HCT116 (cell line): Measurements from ENCODE around the gene OPCML. TPM values are rescaled to one million over a fixed set of nuclear protein-coding genes. Genes with fewer than 3 reads are reported as not detected.

ENCODE experiments used
- ATAC-seq: fragments of 200-7000 bp; cut with Tn5 transposase; 2 replicates; pipeline ENCODE4 v1.9.1; 2020; ENCODE audit warnings: mild to moderate bottlenecking, moderate library complexity
- BruUV-seq: library from RNA; stranded (reverse); fragments of 400-500 nt; replicated peaks from 2 replicates; lab custom pipeline; 2021; lab: Mats Ljungman, UMichigan
- CTCF ChIA-PET: fragments of 300-600 bp; sonication (Branson Sonifier 250); formaldehyde crosslinking; loops from one replicate; lab custom pipeline; 2021; ENCODE audit warnings: antibody characterized with exemption; lab: Charles Lee
- POLR2A ChIA-PET: fragments of 300-600, 350-600 bp; sonication (Branson Sonifier 250); formaldehyde crosslinking; loops from one replicate; lab custom pipeline; 2021; ENCODE audit warnings: antibody characterized with exemption; lab: Charles Lee
- RAD21 ChIA-PET, 2 experiments: fragments of 300-600 bp; sonication (Branson Sonifier 250); formaldehyde crosslinking; loops; one replicate each; lab custom pipeline; 2023; ENCODE audit warnings: low total read pairs in 2 of 2; ENCODE audit not compliant: uncharacterized antibody in 2 of 2, unreplicated experiment in 2 of 2, low non-redundant PET in 1 of 2; lab: Charles Lee
- DNase-seq: peaks from one replicate; pipeline ENCODE4 v3.0.0-alpha.2; 2010; ENCODE audit warnings: low read depth, low spot score
- H2AFZ ChIP-seq: fragments of 200-600 bp; shearing (Covaris generic), sonication (generic); 2 replicates; pipeline ENCODE4 v1.6.1; 2017; ENCODE audit warnings: low read depth, mixed run types, mixed read lengths, antibody characterized with exemption, low read length; ENCODE audit not compliant: poor library complexity, severe bottlenecking
- H3K27ac ChIP-seq: 2 replicates; pipeline ENCODE4 v1.5.1; 2012; ENCODE audit warnings: low read depth, low read length
- H3K27me3 ChIP-seq: fragments of 200-600 bp; sonication (generic); 2 replicates; pipeline ENCODE4 v1.6.1; 2016; ENCODE audit warnings: mixed run types, low read length, mixed read lengths; ENCODE audit not compliant: insufficient read depth
- H3K36me3 ChIP-seq, 2 experiments: fragments of 200-500 bp in 1 of 2; fragments of 200-600 bp in 1 of 2; sonication (Bioruptor generic) in 1 of 2; sonication (generic) in 1 of 2; 2 replicates each; pipeline versions ENCODE4 v1.5.1 to v1.6.1; 2014 to 2016; ENCODE audit warnings: low read length in 2 of 2, inconsistent platforms in 1 of 2, mixed read lengths in 1 of 2, mixed run types in 1 of 2; ENCODE audit not compliant: insufficient read depth in 2 of 2, control insufficient read depth in 1 of 2
- H3K4me1 ChIP-seq, 2 experiments: fragments of 200-600 bp in 1 of 2; sonication (generic) in 1 of 2; 2 replicates each; pipeline versions ENCODE4 v1.5.1 to v1.6.1; 2012 to 2017; ENCODE audit warnings: low read length in 2 of 2, inconsistent platforms in 1 of 2, mild to moderate bottlenecking in 1 of 2, mixed read lengths in 1 of 2, mixed run types in 1 of 2, moderate library complexity in 1 of 2; ENCODE audit not compliant: insufficient read depth in 2 of 2, control insufficient read depth in 1 of 2
- H3K4me2 ChIP-seq: fragments of 200-600 bp; sonication (generic); 2 replicates; pipeline ENCODE4 v1.6.1; 2017; ENCODE audit warnings: mixed run types, low read length, mixed read lengths
- H3K4me3 ChIP-seq, 2 experiments: fragments of 200-600 bp in 1 of 2; sonication (generic) in 1 of 2; replicated peaks in 1 of 2; 2 replicates each; pipeline ENCODE4 v1.5.1; 2011 to 2016; ENCODE audit warnings: low read length in 2 of 2, control low read depth in 1 of 2, low read depth in 1 of 2, mild to moderate bottlenecking in 1 of 2, mixed read lengths in 1 of 2, mixed run types in 1 of 2
- H3K79me2 ChIP-seq: fragments of 200-600 bp; sonication (generic); 2 replicates; pipeline ENCODE4 v1.6.1; 2017; ENCODE audit warnings: mild to moderate bottlenecking, mixed run types, low read length, moderate library complexity, mixed read lengths; ENCODE audit not compliant: insufficient read depth
- H3K9ac ChIP-seq: fragments of 200-600 bp; sonication (generic); 2 replicates; pipeline ENCODE4 v1.6.1; 2016; ENCODE audit warnings: low read length, mixed read lengths
- H3K9me2 ChIP-seq: fragments of 200-600 bp; sonication (generic), shearing (Covaris generic); 2 replicates; pipeline ENCODE4 v1.6.1; 2017; ENCODE audit warnings: mixed run types, mild to moderate bottlenecking, moderate library complexity; ENCODE audit not compliant: insufficient read depth
- H3K9me3 ChIP-seq, 2 experiments: fragments of 200-500 bp in 1 of 2; fragments of 200-600 bp in 1 of 2; sonication (Bioruptor generic) in 1 of 2; sonication (generic) in 1 of 2; 2 replicates each; pipeline ENCODE4 v1.6.1; 2014 to 2017; ENCODE audit warnings: low read length in 2 of 2, mixed read lengths in 2 of 2, inconsistent platforms in 1 of 2, low read depth in 1 of 2, mild to moderate bottlenecking in 1 of 2, mixed run types in 1 of 2, moderate library complexity in 1 of 2; ENCODE audit not compliant: control insufficient read depth in 1 of 2, insufficient read depth in 1 of 2
- H4K20me1 ChIP-seq: fragments of 200-600 bp; sonication (generic), shearing (Covaris generic); 2 replicates; pipeline ENCODE4 v1.6.1; 2017; ENCODE audit warnings: mixed run types, mild to moderate bottlenecking, moderate library complexity; ENCODE audit not compliant: insufficient read depth
- CBX3 ChIP-seq: IDR thresholded peaks from 2 replicates; pipeline ENCODE4 v1.6.1; 2012; ENCODE audit warnings: low read depth
- CEBPB ChIP-seq: IDR thresholded peaks from 2 replicates; pipeline ENCODE4 v1.6.1; 2012; ENCODE audit warnings: low read depth
- EGR1 ChIP-seq: IDR thresholded peaks from 2 replicates; pipeline ENCODE4 v1.6.1; 2012; ENCODE audit warnings: low read depth
- ELF1 ChIP-seq: IDR thresholded peaks from 2 replicates; pipeline ENCODE4 v1.6.1; 2012; ENCODE audit warnings: low read depth, borderline replicate concordance
- EZH2phosphoT487 ChIP-seq: fragments of 200-600 bp; IDR thresholded peaks from 2 replicates; pipeline ENCODE4 v1.6.1; 2018; ENCODE audit warnings: antibody characterized with exemption, borderline replicate concordance
- FOSL1 ChIP-seq: IDR thresholded peaks from 2 replicates; pipeline ENCODE4 v1.6.1; 2012; ENCODE audit warnings: low read depth
- SIN3A ChIP-seq: IDR thresholded peaks from 2 replicates; pipeline ENCODE4 v1.6.1; 2012; ENCODE audit warnings: low read depth
- SP1 ChIP-seq: IDR thresholded peaks from 2 replicates; pipeline ENCODE4 v1.6.1; 2012; ENCODE audit warnings: low read depth
- SRF ChIP-seq: IDR thresholded peaks from 2 replicates; pipeline ENCODE4 v1.6.1; 2012; ENCODE audit warnings: low read depth
- TCF7L2 ChIP-seq: IDR thresholded peaks from 2 replicates; pipeline ENCODE4 v1.7.0; 2011; ENCODE audit warnings: borderline replicate concordance, inconsistent platforms; ENCODE audit not compliant: insufficient read depth, insufficient read length; ENCODE audit errors: extremely low read depth
- ZFX ChIP-seq: fragments of 450-650 bp; IDR thresholded peaks from 2 replicates; pipeline ENCODE4 v1.6.1; 2017
- ZNF274 ChIP-seq: fragments of 200-500 bp; sonication (Bioruptor generic); IDR thresholded peaks from 2 replicates; pipeline ENCODE4 v1.6.1; 2014; ENCODE audit warnings: mild to moderate bottlenecking, low read depth, low read length, inconsistent platforms
- intact Hi-C: fragments of 100-400 bp; cut with micrococcal nuclease; formaldehyde crosslinking; loops from 2 replicates; pipeline ENCODE4 v1.10.0; 2022
- total RNA-seq: library from RNA; stranded (reverse); gene quantifications from one replicate; pipeline ENCODE4 v1.2.1, GENCODE V29; 2021; ENCODE audit not compliant: unreplicated experiment
- TF ChIP-seq, protein P1 (sequence below): IDR thresholded peaks from 2 replicates; pipeline ENCODE4 v1.6.1; 2012
- TF ChIP-seq, protein P2 (sequence below), 3 experiments: fragments of 200-600 bp in 1 of 3; sonication (generic) in 1 of 3; IDR thresholded peaks in 2 of 3; conservative IDR thresholded peaks in 1 of 3; 2 replicates each; pipeline ENCODE4 v1.5.1; 2012 to 2017; ENCODE audit warnings: low read depth in 2 of 3, low read length in 2 of 3, antibody characterized with exemption in 1 of 3, borderline replicate concordance in 1 of 3, control low read depth in 1 of 3, mild to moderate bottlenecking in 1 of 3, mixed read lengths in 1 of 3, mixed run types in 1 of 3, moderate library complexity in 1 of 3; ENCODE audit not compliant: insufficient read depth in 1 of 3
- TF ChIP-seq, protein P3 (sequence below): IDR thresholded peaks from 2 replicates; pipeline ENCODE4 v1.6.1; 2012
- TF ChIP-seq, protein P4 (sequence below): IDR thresholded peaks from 2 replicates; pipeline ENCODE4 v1.6.1; 2012; ENCODE audit warnings: low read depth

OPCML gene
- total RNA-seq, 1 experiment from 2014 or later, result not detected

DNA sequence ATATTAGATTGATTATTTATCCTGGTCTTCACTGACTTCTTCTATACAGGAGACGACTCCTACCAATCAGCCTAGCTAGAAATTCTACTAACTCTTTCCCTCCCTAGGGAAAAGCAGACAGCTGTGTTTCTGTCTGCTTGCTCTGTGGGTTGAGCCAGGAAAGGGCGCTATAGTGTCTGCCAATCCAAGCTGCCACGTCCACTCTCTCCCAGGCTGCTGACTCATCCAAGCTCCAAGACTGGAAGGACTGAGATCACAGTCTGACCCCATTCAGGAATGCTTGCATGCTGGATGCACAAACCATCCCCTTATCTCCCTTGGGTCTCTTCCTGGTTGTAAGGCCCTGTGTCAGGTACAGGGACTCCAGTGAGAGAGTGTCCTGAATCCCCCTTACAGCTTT, 955.6 kb downstream of the OPCML start:
- Histone ChIP-seq H3K9ac (no peak overlapping the region), H3K27me3 (no peaks in the 10 kb centered on the region), H3K27ac (no peak overlapping the region), H2AFZ (no peak overlapping the region), H4K20me1 (no peaks in the 10 kb centered on the region), H3K9me3 (peaks cover 14 to 39% of the 10 kb centered on the region in 2 experiments; a peak in 3 of 4 replicates), H3K9me2 (no peaks in the 10 kb centered on the region), H3K36me3 (no peaks in the 10 kb centered on the region), H3K79me2 (no peaks in the 10 kb centered on the region), H3K4me3 (no peak overlapping the region), H3K4me2 (no peak overlapping the region), H3K4me1 (no peaks in the 10 kb centered on the region)
- DNase-seq (no peak), ATAC-seq (no peak)
- intact Hi-C loops, result no loop called here
- ChIA-PET RAD21 (no interaction called here), POLR2A (no interaction called here), CTCF (no interaction called here)
- BruUV-seq, result no TSS peak
- TF ChIP-seq CEBPB (no peak), EZH2phosphoT487 (no peak), ELF1 (no peak), SP1 (no peak), CBX3 (no peak), FOSL1 (no peak), SRF (no peak), TCF7L2 (no peak), EGR1 (no peak), SIN3A (no peak), ZNF274 (no peak), ZFX (no peak)
- TF ChIP-seq, protein P1, sequence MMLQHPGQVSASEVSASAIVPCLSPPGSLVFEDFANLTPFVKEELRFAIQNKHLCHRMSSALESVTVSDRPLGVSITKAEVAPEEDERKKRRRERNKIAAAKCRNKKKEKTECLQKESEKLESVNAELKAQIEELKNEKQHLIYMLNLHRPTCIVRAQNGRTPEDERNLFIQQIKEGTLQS, result no peak
- TF ChIP-seq, protein P2, sequence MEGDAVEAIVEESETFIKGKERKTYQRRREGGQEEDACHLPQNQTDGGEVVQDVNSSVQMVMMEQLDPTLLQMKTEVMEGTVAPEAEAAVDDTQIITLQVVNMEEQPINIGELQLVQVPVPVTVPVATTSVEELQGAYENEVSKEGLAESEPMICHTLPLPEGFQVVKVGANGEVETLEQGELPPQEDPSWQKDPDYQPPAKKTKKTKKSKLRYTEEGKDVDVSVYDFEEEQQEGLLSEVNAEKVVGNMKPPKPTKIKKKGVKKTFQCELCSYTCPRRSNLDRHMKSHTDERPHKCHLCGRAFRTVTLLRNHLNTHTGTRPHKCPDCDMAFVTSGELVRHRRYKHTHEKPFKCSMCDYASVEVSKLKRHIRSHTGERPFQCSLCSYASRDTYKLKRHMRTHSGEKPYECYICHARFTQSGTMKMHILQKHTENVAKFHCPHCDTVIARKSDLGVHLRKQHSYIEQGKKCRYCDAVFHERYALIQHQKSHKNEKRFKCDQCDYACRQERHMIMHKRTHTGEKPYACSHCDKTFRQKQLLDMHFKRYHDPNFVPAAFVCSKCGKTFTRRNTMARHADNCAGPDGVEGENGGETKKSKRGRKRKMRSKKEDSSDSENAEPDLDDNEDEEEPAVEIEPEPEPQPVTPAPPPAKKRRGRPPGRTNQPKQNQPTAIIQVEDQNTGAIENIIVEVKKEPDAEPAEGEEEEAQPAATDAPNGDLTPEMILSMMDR (IDR thresholded peaks at IDR 0.05 in 2 of 3, conservative IDR thresholded peaks at IDR 0.05 in 1 of 3; ENCODE audit: borderline replicate concordance in 1 of 3, insufficient read depth in 1 of 3, low read depth in 2 of 3, low read length in 2 of 3), result no peak
- TF ChIP-seq, protein P3, sequence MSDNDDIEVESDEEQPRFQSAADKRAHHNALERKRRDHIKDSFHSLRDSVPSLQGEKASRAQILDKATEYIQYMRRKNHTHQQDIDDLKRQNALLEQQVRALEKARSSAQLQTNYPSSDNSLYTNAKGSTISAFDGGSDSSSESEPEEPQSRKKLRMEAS, result no peak
- TF ChIP-seq, protein P4, sequence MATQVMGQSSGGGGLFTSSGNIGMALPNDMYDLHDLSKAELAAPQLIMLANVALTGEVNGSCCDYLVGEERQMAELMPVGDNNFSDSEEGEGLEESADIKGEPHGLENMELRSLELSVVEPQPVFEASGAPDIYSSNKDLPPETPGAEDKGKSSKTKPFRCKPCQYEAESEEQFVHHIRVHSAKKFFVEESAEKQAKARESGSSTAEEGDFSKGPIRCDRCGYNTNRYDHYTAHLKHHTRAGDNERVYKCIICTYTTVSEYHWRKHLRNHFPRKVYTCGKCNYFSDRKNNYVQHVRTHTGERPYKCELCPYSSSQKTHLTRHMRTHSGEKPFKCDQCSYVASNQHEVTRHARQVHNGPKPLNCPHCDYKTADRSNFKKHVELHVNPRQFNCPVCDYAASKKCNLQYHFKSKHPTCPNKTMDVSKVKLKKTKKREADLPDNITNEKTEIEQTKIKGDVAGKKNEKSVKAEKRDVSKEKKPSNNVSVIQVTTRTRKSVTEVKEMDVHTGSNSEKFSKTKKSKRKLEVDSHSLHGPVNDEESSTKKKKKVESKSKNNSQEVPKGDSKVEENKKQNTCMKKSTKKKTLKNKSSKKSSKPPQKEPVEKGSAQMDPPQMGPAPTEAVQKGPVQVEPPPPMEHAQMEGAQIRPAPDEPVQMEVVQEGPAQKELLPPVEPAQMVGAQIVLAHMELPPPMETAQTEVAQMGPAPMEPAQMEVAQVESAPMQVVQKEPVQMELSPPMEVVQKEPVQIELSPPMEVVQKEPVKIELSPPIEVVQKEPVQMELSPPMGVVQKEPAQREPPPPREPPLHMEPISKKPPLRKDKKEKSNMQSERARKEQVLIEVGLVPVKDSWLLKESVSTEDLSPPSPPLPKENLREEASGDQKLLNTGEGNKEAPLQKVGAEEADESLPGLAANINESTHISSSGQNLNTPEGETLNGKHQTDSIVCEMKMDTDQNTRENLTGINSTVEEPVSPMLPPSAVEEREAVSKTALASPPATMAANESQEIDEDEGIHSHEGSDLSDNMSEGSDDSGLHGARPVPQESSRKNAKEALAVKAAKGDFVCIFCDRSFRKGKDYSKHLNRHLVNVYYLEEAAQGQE, result no peak
